B cell (primary cell): Measurements from ENCODE around the gene IPO7.

Experiments used
- EZH2 ChIP-seq: IDR thresholded peaks from 2 replicates; pipeline ENCODE4 v1.6.1; 2012; ENCODE audit warnings: borderline replicate concordance, low read depth, mild to moderate bottlenecking, moderate library complexity, low read length; ENCODE audit not compliant: insufficient read depth, poor library complexity, severe bottlenecking
- TF ChIP-seq, protein P1 (sequence below): fragments of 200-600 bp; IDR thresholded peaks from one replicate; pipeline ENCODE4 v1.8.0; 2022; ENCODE audit warnings: antibody characterized with exemption, mild to moderate bottlenecking

DNA sequence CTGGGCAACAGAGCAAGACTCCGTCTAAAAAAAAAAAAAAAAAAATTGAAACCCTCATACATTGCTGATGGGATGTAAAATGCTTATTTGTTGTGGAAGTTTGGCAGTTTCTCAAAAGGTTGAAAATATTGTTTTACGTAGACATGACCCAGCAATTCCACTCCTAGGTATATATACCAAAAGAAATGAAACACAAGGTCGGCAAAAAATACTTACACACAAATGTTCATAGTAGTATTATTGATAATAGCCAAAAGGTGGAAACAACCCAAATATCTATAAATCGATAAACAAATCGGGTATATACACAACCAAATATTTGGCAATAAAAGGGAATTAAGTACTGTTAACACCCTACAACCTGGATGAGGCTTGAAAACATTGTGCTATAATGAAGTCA lies 71.3 kb downstream of the IPO7 start:
- TF ChIP-seq, protein P1, sequence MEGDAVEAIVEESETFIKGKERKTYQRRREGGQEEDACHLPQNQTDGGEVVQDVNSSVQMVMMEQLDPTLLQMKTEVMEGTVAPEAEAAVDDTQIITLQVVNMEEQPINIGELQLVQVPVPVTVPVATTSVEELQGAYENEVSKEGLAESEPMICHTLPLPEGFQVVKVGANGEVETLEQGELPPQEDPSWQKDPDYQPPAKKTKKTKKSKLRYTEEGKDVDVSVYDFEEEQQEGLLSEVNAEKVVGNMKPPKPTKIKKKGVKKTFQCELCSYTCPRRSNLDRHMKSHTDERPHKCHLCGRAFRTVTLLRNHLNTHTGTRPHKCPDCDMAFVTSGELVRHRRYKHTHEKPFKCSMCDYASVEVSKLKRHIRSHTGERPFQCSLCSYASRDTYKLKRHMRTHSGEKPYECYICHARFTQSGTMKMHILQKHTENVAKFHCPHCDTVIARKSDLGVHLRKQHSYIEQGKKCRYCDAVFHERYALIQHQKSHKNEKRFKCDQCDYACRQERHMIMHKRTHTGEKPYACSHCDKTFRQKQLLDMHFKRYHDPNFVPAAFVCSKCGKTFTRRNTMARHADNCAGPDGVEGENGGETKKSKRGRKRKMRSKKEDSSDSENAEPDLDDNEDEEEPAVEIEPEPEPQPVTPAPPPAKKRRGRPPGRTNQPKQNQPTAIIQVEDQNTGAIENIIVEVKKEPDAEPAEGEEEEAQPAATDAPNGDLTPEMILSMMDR, result no peak
- TF ChIP-seq EZH2, result no peak
